MCF 10A (cell line): ENCODE data around the gene FRRS1L. TPM values are rescaled to one million over a fixed set of nuclear protein-coding genes. Genes with fewer than 3 reads are reported as not detected.

Experiments
- BruUV-seq: library from RNA; stranded (reverse); fragments of 400-500 nt; replicated peaks from 2 replicates; lab custom pipeline; 2021; lab: Mats Ljungman, UMichigan
- CTCF ChIA-PET: fragments of 300-600 bp; sonication (Branson Sonifier 250); formaldehyde crosslinking; extraction: SDS; loops from one replicate; lab custom pipeline; 2021; ENCODE audit warnings: antibody characterized with exemption, inconsistent platforms; lab: Yijun Ruan, JAX
- POLR2A ChIA-PET: fragments of 300-600, 350-650 bp; sonication (Branson Sonifier 250); formaldehyde crosslinking; extraction: SDS; loops from one replicate; lab custom pipeline; 2020; ENCODE audit warnings: antibody characterized with exemption, inconsistent platforms; lab: Yijun Ruan, JAX
- DNase-seq: peaks from one replicate; pipeline ENCODE4 v3.0.0-alpha.2; 2018; ENCODE audit not compliant: unreplicated experiment
- H3K27ac Mint-ChIP-seq: one replicate; pipeline ENCODE4 v1.8.0; 2022; ENCODE audit warnings: mild to moderate bottlenecking, low read depth, mixed read lengths; ENCODE audit not compliant: unreplicated experiment
- H3K27me3 Mint-ChIP-seq: one replicate; pipeline ENCODE4 v1.8.0; 2022; ENCODE audit warnings: mixed read lengths; ENCODE audit not compliant: insufficient read depth, unreplicated experiment
- H3K36me3 Mint-ChIP-seq: one replicate; pipeline ENCODE4 v1.8.0; 2022; ENCODE audit warnings: mild to moderate bottlenecking, moderate library complexity, mixed read lengths; ENCODE audit not compliant: insufficient read depth, unreplicated experiment
- H3K4me1 Mint-ChIP-seq: one replicate; pipeline ENCODE4 v1.8.0; 2022; ENCODE audit warnings: mixed read lengths; ENCODE audit not compliant: insufficient read depth, unreplicated experiment
- H3K4me3 Mint-ChIP-seq: one replicate; pipeline ENCODE4 v1.8.0; 2022; ENCODE audit warnings: mild to moderate bottlenecking, moderate library complexity, mixed read lengths; ENCODE audit not compliant: unreplicated experiment
- H3K9me3 Mint-ChIP-seq: one replicate; pipeline ENCODE4 v1.8.0; 2022; ENCODE audit warnings: mixed read lengths; ENCODE audit not compliant: unreplicated experiment
- CTCF ChIP-seq: fragments of 200-600 bp; IDR thresholded peaks from one replicate; pipeline ENCODE4 v1.8.0; 2022; ENCODE audit warnings: antibody characterized with exemption, mild to moderate bottlenecking; ENCODE audit not compliant: unreplicated experiment
- intact Hi-C: fragments of 100-400 bp; cut with micrococcal nuclease; formaldehyde crosslinking; loops from 2 replicates; pipeline ENCODE4 v1.14.1; 2022
- total RNA-seq: library from RNA; stranded (reverse); gene quantifications from 2 replicates; pipeline ENCODE4 v1.2.3, GENCODE V29; 2022

Gene FRRS1L
- total RNA-seq, 1 experiment from 2014 or later: not detected

DNA sequence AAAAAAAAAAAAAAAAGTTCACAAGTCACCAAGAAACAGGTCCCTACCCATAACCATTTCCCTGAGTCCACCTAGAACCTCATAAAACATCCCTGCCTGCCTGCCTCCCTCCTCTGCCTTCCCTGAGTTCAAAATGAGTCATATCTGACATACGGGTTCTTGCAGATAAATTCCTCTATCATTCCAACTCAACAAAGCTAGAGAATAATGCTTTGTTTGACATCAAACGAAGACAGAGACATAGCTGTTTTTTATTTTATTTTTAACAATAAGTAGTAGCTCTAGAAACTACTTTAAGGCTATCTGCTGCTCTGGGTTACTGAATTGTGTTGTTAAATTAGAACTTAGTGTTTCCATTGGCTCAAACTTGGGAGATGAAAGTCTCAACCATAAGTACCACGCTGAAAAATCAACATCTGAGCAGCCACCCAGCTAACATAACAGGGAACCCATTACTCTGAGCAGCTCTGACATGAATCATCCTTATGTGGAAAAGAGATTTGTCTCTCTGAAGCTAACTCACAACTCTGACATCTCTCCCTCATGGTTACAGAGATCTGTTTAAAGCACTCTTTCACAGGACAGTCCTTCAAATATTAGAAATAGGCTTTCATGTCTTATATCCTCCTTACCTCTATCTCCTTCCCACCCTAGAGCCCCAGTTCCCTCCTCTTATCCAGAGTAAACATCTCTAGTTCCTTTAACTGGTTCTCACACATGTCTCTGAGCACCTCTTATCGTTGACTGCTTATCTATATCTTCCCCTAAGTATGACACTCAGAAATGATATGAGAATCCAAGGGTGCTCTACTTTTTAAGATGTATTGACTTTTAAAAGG lies 59.4 kb downstream of the FRRS1L start:
- no peak for TF ChIP-seq CTCF
- intact Hi-C loops: no loop called here
- ChIA-PET CTCF (interaction anchor here (0.6 kb wide), 1 partner anchor 103 kb away, joined by 4 read pairs; no protein-coding TSS in a partner anchor), POLR2A (interaction anchor here (0.8 to 3.5 kb wide), 3 partner anchors 10 to 15 kb away, joined by 4 to 71 read pairs (median 5); partner anchors contain the start of gene TMEM245)
- peaks cover 6% of the 10 kb centered on the region for H3K9me3 Mint-ChIP-seq
- H3K36me3 Mint-ChIP-seq: peaks cover 30% of the 10 kb centered on the region
- H3K27me3 Mint-ChIP-seq: no peaks in the 10 kb centered on the region
- peak overlapping the region; percentile 82 for H3K27ac Mint-ChIP-seq
- peaks cover 42% of the 10 kb centered on the region for H3K4me1 Mint-ChIP-seq
- DNase-seq: peak; percentile 70
- H3K4me3 Mint-ChIP-seq: peak overlapping the region; percentile 60
- TSS peak; percentile 45 for BruUV-seq

DNA sequence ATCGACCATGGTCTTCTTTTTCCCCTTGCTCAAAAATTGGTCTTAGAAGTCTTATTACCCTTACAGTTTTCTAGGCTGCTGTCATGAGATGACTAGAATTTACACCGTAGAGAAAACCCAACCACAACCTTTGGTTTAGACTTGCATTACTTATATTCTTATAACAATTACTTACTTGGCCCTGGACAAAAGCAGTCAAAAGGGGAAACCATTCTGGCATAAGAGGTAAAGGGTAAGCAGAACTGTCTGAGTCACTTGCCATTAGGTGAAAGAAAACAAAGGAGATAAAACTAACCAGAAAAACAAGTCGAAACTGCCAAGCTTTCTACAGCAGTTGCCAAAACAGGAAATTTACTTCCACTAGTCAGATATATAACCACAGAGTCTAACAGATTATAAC lies 65.2 kb downstream of the FRRS1L start:
- Mint-ChIP-seq H3K36me3 (peaks cover 34% of the 10 kb centered on the region), H3K27me3 (no peaks in the 10 kb centered on the region), H3K27ac (peak overlapping the region; percentile 85), H3K4me1 (peaks cover 41% of the 10 kb centered on the region), H3K4me3 (peak overlapping the region; percentile 4), H3K9me3 (peaks cover 6% of the 10 kb centered on the region)
- intact Hi-C loops: no loop called here
- no TSS peak for BruUV-seq
- ChIA-PET CTCF (no interaction called here), POLR2A (interaction anchor here (0.6 to 5.1 kb wide), 6 partner anchors 11 to 73 kb away, joined by 3 to 57 read pairs (median 3); partner anchors contain the start of gene TMEM245)
- DNase-seq: peak; percentile 83
- no peak for TF ChIP-seq CTCF

GRCh38 chr9:109101202-109101595 lies 65.8 kb downstream of the FRRS1L start:
- intact Hi-C loops: no loop called here
- ChIA-PET CTCF (interaction anchor here (1.0 to 1.3 kb wide), 2 partner anchors 8 to 10 kb away, joined by 3 read pairs; no protein-coding TSS in a partner anchor), POLR2A (interaction anchor here (1.2 to 5.1 kb wide), 4 partner anchors 9 to 17 kb away, joined by 3 to 57 read pairs (median 12); partner anchors contain the start of gene TMEM245)
- DNase-seq: no peak
- H3K9me3 Mint-ChIP-seq: peaks cover 6% of the 10 kb centered on the region
- peak overlapping the region; percentile 85 for H3K27ac Mint-ChIP-seq
- no peak overlapping the region for H3K4me3 Mint-ChIP-seq
- no peak for TF ChIP-seq CTCF
- H3K4me1 Mint-ChIP-seq: peaks cover 43% of the 10 kb centered on the region
- BruUV-seq: no TSS peak
- peaks cover 39% of the 10 kb centered on the region for H3K36me3 Mint-ChIP-seq
- no peaks in the 10 kb centered on the region for H3K27me3 Mint-ChIP-seq
